HG03045 (cell line): ENCODE data around the gene POLR1C.
"Not testable (repeated sequence)": the region's sequence is repeated elsewhere in the genome, so short reads cannot be mapped to it uniquely, and the experiment has no call there.

Experiments used
- ATAC-seq: cut with Tn5 transposase; IDR thresholded peaks from one replicate; pipeline ENCODE4 v1.9.1; 2021; ENCODE audit warnings: mild to moderate bottlenecking, moderate library complexity; ENCODE audit not compliant: unreplicated experiment

Gene POLR1C

DNA sequence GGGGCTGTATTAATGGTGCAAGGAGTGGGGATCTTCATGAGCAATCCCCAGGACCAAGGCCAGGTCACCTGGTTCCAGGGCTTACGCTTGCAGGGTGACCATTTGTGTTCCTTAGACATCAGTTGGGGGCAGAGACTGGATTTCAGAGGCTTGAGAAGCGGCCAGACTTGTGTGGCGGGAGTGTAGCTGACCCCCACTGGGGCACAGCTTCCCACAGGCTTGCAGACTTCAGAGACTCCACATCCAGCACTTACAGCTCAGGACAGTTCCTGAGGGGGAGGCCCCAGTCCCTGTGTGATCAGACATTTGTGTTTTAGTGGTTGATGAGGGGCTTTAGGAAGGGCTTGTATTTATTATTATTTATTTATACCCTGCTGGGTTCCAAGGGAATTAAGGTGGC lies 24.2 kb upstream of the POLR1C start:
- no peak for ATAC-seq

DNA sequence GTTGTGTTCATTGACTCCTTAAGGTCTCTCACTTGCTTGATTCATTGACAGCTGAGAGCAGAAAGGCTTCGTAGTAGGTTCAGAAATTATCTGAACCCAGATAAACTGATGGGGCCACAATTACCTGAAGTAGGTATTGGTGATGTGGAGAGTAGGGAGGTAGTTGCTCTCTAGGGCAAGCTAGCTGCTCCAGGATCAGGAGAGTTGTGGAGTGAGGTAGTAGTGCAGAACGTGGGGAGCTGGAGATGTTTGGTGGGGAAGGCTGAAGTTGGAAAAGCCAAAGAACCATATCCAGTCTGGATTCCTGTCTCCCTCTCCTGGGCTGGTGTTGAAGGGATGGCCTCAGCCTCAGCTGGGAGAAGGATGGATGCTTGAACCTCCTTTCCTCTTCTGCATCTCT lies 23.7 kb upstream of the POLR1C start:
- no peak for ATAC-seq

DNA sequence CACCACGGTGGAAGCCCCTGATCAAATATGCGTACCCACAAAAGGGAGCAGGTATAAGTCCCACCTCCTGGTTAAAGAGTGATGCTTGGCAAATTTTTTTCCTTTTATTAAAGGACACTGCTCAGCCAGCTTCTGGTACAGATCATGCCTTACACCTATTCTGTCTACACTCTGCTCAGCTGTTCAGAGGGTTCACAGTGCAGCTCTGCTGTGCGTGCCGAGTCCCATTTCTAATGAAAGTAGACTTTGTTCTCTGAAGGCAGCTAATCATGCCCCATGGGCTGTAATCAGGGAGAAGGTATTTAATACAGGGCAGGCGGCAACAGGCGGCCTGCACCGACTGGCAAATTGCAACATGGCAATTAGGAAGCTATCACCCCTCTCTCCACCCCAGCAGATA lies 23.1 kb upstream of the POLR1C start:
- no peak for ATAC-seq

DNA sequence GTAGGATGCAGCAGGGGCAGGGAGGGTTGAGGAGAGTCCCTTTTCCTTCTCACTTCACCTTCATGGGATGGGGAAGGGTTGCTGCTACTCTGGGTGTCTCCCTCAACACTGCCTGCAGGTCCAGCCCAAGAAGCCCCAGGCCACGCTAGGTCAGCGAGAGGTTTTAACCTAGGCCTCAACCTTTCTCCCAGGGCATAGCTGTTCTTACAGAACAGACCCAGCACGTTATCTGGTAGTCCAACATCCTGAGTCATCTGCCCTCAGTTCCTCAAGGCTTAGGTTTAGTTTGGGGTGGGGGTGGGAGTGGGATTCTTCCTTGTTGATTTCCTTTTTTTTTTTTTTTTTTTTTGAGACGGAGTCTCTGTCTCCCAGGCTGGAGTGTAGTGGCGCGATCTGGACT lies 22.6 kb upstream of the POLR1C start:
- no peak for ATAC-seq

DNA sequence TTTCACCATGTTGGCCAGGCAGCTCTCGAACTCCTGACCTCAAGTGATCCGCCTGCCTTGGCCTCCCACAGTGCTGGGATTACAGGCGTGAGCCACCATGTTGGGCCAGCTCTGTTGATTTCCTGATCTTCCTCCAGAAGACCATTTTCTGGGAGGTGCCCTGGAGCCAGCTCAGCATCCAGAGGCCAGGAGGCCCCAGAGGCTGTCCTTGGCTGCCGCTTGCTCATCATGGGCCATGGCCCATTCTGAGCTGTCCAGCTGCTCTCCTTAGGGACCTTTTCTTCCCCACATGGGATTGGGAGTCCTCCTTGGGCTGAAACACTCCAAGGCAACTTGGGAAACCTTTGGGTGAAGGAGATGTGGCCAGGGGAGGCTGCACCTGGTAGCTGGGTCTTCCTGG lies 22.1 kb upstream of the POLR1C start:
- ATAC-seq, result no peak

DNA sequence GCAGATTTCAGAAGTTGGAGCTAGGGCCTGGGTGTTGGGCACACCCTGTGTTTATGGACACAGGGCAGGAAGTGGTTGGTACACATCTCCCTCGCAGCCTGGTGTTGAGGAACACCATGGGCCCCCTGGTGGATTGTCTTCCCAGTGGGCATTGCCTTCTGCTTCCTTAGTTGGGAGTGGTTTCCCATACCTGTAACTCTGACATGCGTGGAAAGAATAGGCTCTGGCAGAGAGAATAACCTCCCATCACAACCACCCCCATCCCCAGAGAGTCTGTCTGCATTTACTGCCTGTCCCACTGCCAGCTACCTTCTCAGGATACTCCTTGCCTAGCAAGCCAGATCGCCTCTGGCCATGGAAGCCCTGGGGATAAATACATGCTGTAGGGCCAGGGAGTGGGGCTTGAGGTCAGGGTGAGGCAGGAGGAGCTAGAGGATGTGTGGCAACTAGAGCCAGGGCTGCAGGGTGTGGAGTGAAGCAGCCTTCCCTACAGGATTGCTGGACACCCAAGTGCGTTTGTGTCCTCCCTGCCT lies 21.4 kb upstream of the POLR1C start:
- no peak for ATAC-seq

DNA sequence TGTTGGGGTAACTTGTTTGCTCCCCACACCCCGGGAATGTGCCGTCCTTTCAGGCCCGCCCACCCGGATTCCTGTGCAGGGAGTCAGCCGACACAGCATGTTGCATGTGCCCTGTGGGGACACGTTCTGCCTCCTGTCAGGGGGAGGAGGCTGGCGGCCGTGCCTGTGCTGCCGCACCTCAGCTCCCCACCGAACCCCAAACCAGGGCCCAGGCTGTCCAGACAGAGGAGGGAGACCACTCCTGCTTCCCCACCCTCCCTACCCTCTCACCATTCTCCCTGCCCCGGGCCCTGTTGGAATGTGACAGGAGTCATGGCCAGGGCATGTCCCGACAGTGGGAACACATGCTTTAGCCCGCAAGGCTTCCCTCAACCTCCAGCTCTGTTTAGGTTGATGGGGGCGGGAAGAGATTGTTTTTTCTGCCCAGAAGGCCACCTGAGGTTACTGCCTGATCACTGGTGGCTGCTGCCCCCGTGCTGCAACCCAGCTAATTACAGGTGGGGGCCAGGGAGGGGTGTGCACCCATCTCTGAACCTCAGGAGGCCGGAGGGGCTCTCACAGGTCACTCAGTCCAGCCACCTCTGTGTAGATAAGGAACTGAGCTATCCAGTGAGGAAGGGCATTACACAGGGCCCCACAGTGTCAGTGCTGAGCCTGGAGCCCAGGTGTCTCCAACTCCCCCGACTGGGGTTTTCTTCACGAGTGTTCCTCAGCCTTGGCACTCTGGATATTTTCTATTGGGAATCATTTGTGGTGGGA lies 20.3 kb upstream of the POLR1C start:
- ATAC-seq, result no peak

DNA sequence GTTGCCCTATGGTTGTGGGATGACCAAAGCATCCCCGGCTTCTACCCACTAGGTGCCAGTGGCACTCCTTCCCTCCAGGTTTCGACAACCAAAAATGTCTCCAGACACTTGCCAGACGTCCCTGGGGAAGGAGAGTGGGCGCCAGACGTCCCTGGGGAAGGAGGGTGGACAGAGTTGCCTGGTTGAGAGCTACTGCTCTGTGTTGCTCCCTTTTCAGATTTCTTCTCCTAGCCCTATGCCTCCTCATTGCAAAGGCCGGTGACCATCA lies 19.8 kb upstream of the POLR1C start:
- no peak for ATAC-seq

DNA sequence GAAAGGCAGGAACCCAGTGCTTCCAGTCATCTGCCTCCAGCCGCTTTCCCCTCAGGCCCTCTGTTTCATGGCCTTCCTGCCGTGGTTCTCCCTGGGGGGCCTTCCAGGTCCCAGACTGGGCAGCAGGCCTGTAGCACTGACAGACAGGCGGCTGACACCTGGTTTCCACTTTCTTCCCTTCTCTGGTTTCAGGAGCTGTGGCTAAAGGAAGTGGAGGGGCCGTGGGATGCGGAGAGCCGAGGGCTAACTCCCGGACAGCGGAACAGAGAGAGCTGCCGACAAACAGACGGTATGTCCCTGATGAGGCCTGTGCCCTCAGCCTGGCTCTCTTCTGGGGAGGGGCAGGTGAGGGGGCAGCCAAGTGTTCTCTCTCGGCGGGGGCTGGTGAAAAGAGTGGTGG lies 19.2 kb upstream of the POLR1C start:
- no peak for ATAC-seq

DNA sequence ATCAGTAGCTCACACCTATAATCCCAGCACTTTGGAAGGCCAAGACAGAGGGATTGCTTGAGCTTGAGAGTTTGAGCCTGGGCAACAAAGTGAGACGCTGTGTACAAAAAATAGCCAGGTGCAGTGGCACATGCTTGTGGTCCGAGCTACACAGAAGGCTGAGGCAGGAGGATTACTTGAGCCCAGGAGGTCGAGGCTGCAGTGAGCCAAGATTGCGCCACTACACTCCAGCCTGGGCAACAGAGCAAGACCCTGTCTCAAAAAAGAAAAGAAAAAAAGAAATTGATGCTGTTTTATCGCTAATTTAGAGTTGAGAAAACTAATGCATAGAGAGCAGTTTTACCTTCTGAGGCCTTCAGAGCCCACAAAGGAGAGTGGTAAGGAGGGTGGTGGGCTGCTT lies 18.6 kb upstream of the POLR1C start:
- ATAC-seq, result not testable (repeated sequence)

DNA sequence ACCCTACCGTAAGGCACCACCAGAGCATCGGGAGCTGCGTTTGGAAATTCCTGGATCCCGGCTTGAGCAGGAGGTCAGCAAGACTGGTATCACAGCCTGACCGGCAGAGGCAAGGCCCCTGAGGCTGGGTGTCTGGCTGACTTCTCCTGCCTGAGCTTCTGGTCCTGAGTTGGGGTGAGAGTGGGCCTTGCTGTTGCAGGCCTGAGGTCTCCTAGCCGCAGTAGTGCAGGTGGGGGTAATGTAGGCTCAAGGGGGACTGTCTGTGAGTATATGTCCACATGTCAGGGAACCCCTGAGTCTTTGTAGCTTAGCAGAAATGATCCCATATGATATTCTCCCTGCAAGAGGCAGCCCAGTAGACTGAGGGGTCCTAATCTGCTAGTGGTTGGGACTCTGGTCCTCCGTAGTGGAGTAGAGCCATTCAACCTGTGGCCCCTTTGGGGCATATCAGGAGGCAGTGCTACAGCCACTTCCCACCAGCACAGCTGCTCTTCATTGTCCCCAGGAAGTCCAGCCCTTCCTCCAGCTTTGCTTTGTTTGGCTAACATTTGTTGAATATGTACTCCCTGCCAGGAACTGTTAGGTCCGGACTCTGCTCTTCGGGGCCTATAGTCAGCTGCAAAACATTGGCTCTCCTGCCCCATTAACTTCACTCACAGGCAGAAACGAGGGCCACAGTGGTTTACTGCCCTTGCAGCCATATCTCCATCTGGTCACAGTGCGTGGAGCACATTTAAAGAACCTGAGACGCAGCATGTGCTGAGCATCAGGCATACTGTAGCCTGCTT lies 17.7 kb upstream of the POLR1C start:
- no peak for ATAC-seq

DNA sequence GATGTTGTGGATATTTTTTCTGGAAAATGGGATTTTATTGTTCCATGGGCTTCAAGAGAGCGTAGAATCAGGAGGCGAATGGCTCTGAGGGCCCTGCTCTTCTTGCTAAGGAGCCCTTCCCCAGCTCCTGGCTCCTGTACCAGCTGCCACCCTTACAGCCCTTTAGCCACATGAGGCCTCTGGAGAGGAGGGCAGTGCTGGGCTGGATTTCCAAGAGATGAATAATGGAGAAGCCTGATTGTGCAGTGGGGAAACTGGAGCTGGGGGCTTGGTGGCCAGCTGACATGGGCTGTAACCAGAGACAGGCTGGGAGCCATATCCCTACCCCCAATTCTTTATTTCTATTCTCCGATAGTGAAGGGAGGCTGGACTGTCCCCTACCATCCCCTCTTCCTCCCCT lies 16.0 kb upstream of the POLR1C start:
- ATAC-seq, result no peak

DNA sequence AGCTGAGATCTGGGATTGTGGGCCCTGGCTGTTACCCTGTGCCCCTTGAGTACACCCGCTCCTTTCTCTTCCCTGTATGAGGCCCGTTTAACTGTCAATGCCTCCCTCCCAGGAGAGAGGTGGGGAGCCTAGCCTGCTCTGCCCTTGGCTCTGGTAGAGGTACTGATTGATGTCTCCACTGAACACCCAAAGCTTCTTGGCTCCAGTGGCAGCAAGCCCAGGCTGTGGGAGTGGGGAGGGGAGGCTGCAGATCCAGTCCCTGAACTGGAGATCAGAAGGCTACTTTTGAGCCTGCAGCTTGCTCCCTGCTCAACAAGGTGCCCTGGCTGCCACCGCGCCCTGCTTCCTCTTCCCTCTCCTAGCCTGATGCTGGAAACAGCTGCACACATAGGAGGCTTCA lies 14.2 kb upstream of the POLR1C start:
- no peak for ATAC-seq

DNA sequence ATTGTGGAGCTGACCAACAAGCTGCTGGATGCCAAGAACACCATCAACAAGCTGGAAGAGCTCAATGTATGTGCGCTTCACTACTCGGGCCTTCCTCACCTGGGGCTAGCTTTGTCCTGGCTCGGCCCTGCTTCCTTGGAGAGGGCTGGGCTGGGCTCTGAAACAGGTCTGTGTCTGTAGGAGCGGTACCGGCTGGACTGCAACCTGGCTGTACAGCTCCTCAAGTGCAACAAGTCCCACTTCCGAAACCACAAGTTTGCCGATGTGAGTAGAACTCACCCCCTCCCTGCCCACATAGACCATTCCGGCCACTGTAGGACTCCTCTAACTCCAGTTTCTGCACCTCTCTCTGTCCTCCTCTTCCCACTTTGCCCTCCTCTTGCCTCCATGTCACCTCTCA lies 13.4 kb upstream of the POLR1C start:
- ATAC-seq, result no peak

DNA sequence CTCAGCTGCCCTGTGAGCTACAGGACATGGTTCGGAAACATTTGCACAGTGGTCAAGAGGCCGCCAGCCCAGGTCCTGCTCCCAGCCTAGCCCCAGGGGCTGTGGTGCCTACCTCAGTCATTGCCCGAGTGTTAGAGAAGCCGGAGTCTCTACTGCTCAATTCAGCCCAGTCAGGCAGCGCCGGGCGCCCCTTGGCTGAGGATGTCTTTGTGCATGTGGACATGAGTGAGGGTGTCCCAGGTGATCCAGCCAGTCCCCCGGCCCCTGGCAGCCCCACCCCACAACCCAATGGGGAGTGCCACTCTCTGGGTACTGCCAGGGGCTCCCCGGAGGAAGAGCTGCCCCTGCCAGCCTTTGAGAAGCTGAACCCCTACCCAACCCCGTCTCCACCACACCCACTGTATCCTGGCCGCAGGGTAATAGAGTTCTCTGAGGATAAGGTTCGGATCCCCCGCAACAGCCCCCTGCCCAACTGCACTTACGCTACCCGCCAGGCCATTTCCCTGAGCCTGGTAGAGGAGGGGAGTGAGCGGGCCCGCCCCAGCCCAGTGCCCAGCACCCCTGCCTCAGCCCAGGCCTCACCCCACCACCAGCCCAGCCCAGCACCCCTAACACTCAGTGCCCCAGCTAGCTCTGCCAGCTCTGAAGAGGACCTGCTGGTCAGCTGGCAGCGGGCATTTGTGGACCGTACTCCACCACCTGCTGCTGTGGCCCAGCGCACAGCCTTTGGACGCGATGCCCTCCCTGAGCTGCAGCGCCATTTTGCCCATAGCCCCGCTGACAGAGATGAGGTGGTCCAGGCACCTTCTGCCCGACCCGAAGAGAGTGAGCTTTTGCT lies 11.9 kb upstream of the POLR1C start:
- no peak for ATAC-seq

DNA sequence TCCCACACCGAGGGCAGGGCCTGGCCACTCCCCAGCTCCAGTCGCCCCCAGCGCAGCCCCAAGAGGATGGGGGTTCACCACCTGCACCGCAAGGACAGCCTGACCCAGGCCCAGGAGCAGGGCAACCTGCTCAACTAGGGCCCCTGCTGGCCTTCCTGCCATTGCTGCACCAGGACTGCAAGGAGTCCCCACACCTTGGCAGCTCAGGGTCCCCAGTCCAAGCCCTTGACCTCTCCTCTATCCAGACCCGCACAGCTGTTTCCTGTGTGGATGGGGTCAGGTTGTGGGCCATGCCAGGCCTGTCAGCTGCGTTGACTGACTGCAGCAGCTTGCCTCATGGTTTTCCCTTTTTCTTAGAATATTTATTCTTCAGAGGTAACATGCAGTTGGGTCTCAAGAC lies 11.2 kb upstream of the POLR1C start:
- no peak for ATAC-seq

DNA sequence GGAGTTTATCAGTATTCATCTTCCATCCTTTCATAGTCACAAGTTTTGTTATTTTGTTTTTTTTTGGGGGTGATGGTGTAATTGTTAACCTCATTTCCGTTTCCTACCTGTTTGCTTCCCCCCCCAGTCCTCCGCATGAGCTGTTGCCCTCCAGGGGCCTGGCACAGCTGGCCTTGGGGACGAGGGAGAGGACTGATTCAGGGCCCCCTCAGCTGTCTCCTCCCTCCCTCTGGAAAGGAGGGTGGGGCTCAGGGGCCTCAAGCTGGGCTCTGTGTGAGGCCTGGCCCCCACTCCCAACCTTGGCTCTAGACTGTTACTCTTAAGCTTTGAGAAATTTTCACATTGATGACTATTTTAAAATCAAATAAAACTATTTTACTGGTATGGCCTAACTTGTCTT lies 10.7 kb upstream of the POLR1C start:
- ATAC-seq, result no peak

DNA sequence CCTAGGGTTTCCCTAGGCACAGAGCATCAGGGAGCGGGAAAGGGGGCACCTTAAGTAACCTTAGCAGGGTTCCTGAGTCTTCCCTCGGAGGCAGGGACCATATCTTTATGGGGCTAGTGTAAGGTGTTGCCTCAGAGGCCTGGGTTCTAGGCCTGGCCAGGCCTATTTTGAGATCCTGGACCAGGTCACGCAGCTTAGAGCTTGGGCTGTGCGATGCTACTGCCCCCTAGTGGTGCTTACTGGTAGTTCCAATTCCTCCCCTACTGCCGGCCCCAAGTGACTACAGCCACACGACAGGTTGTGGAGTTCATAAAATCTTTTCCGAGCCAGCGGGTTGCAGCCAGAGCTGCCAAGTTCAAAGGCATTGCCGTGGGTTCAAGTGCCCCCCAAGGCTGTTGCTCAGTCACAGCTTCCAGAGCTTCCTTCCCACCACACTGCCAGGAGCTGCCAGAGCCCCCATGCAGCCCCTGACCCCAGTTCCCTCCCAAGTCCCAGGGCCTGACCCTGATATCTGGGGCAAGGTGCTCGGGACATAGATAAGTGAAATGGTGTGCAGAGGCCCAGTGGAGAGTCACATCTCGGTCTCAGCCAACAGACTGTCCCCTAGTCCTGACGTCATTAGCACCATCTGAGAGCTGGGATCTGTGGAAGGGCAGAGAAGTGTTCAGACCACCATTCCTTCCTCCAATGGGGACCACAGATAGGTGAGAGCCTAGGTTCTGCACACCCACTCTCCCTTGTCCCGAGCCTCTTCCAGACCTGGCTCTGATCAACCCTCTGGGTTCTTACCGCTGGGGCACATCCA lies 10.0 kb upstream of the POLR1C start:
- peak; percentile 37 for ATAC-seq

DNA sequence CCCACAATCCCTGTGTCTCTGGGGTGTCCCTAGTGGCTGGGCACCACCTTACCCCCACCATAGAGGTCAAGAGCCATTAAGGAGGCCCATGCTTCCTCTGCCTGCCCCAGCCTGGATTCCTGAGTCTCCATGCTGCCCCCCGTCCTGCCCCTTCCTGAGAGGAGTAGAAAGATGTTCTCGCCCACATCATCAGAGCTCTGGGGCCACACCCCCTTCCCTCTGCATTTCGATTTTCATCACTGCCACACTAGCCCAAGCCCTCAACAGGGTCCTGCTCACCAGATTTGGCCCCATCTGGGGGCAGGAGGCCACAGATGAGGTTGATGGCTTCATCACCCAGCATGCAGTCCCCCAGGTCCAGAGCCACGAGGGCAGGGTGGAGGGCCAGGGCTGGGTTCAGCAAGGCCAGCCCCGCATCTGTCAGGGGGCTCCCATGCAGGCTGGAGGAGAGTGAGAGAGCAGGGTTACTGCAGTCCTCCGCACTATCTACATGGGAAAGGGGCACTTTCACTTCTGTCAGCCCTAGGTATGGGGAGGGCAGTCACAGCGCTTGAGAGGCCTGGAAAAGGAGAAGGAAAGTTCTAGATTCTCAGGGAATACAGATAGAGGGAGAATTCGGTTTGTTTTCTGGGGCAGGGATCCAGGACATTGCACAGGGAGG lies 8.3 kb upstream of the POLR1C start:
- no peak for ATAC-seq
